ENCODE results near the gene GCFC2. TPM values are rescaled to one million over a fixed set of nuclear protein-coding genes. Genes with fewer than 3 reads are reported as not detected.

Gene GCFC2
- polyA plus RNA-seq, 3 donors: 5.5 to 10.9 (median 9.0) TPM

GRCh38 chr2:75657798-75658197 lies 52.9 kb downstream of the GCFC2 start:
- Histone ChIP-seq H2AFZ (ENCODE audit: insufficient read depth, low read depth, low read length, poor library complexity, severe bottlenecking) (no peak overlapping the region), H3K27me3 (ENCODE audit: control insufficient read depth in 2 of 2, insufficient read depth in 2 of 2, low read length in 2 of 2) (no peaks in the 10 kb centered on the region), H3K9me3 (replicated peaks in 1 of 2; ENCODE audit: control insufficient read depth in 1 of 2, insufficient read depth in 1 of 2, low read length in 2 of 2) (no peaks in the 10 kb centered on the region), H3K9ac (ENCODE audit: insufficient read depth, low read length, poor library complexity, severe bottlenecking) (no peak overlapping the region), H3K36me3 (replicated peaks in 1 of 2; ENCODE audit: control insufficient read depth in 1 of 2, insufficient read depth in 2 of 2, low read length in 2 of 2) (peaks cover 51 to 97% of the 10 kb centered on the region in 2 donors), H3K4me1 (ENCODE audit: control insufficient read depth in 1 of 2, insufficient read depth in 2 of 2, low read length in 2 of 2) (no peaks in the 10 kb centered on the region), H3K79me2 (ENCODE audit: insufficient read depth, low read length) (no peaks in the 10 kb centered on the region), H3K27ac (ENCODE audit: low read depth in 1 of 2, low read length in 2 of 2) (no peak overlapping the region), H4K20me1 (ENCODE audit: insufficient read depth, low read length) (no peaks in the 10 kb centered on the region), H3K4me2 (replicated peaks; ENCODE audit: extremely low read depth, low read length, poor library complexity, severe bottlenecking) (no peak overlapping the region), H3K4me3 (replicated peaks in 1 of 3; ENCODE audit: low read depth in 2 of 3, low read length in 3 of 3) (no peak overlapping the region)
- H3K4me3 Mint-ChIP-seq: no peak overlapping the region
- intact Hi-C loops (cut with micrococcal nuclease): no loop called here
- H3K4me1 Mint-ChIP-seq: peaks cover 2% of the 10 kb centered on the region
- TF ChIP-seq CTCF (IDR thresholded peaks at IDR 0.05): no peak
- peaks cover 82 to 85% of the 10 kb centered on the region in 2 donors for H3K36me3 Mint-ChIP-seq
- no peak for DNase-seq
- no peaks in the 10 kb centered on the region for H3K27me3 Mint-ChIP-seq (ENCODE audit: low read depth in 3 of 3)
- H3K27ac Mint-ChIP-seq: no peak overlapping the region
- peaks cover 0 to 8% (median 0%) of the 10 kb centered on the region in 7 donors for H3K9me3 Mint-ChIP-seq

GRCh38 chr2:75656563-75656962 lies 54.2 kb downstream of the GCFC2 start:
- no peak overlapping the region for H3K9ac ChIP-seq (ENCODE audit: insufficient read depth, low read length, poor library complexity, severe bottlenecking)
- no CpG with 5 or more reads among the region's 1 CpG for WGBS (ENCODE audit: insufficient coverage)
- H3K36me3 Mint-ChIP-seq: peaks cover 79 to 85% of the 10 kb centered on the region in 2 donors

More at GRCh38 chr2:75656563-75656962, 54.2 kb downstream of the GCFC2 start:
- intact Hi-C loops (cut with micrococcal nuclease): no loop called here
- H3K4me2 ChIP-seq (replicated peaks; ENCODE audit: extremely low read depth, low read length, poor library complexity, severe bottlenecking): no peak overlapping the region
- Mint-ChIP-seq H3K4me1 (peaks cover 2% of the 10 kb centered on the region), H3K27me3 (ENCODE audit: low read depth in 3 of 3) (no peaks in the 10 kb centered on the region), H3K27ac (no peak overlapping the region), H3K9me3 (peaks cover 0 to 8% (median 0%) of the 10 kb centered on the region in 7 donors), H3K4me3 (no peak overlapping the region)
- H2AFZ ChIP-seq (ENCODE audit: insufficient read depth, low read depth, low read length, poor library complexity, severe bottlenecking): no peak overlapping the region
- H3K27ac ChIP-seq (ENCODE audit: low read depth in 1 of 2, low read length in 2 of 2): no peak overlapping the region
- no peaks in the 10 kb centered on the region for H3K79me2 ChIP-seq (ENCODE audit: insufficient read depth, low read length)
- no peaks in the 10 kb centered on the region for H3K4me1 ChIP-seq (ENCODE audit: control insufficient read depth in 1 of 2, insufficient read depth in 2 of 2, low read length in 2 of 2)
- no peak overlapping the region for H3K4me3 ChIP-seq (replicated peaks in 1 of 3; ENCODE audit: low read depth in 2 of 3, low read length in 3 of 3)
- no peak for TF ChIP-seq CTCF (IDR thresholded peaks at IDR 0.05)
- no peaks in the 10 kb centered on the region for H3K9me3 ChIP-seq (replicated peaks in 1 of 2; ENCODE audit: control insufficient read depth in 1 of 2, insufficient read depth in 1 of 2, low read length in 2 of 2)
- H3K27me3 ChIP-seq (ENCODE audit: control insufficient read depth in 2 of 2, insufficient read depth in 2 of 2, low read length in 2 of 2): no peaks in the 10 kb centered on the region
- H4K20me1 ChIP-seq (ENCODE audit: insufficient read depth, low read length): no peaks in the 10 kb centered on the region
- no peak for DNase-seq
- H3K36me3 ChIP-seq (replicated peaks in 1 of 2; ENCODE audit: control insufficient read depth in 1 of 2, insufficient read depth in 2 of 2, low read length in 2 of 2): peaks cover 54 to 97% of the 10 kb centered on the region in 2 donors

All from CD14-positive monocyte (primary cell).